ENCODE measurements around the gene CSDE1.

Gene CSDE1

DNA sequence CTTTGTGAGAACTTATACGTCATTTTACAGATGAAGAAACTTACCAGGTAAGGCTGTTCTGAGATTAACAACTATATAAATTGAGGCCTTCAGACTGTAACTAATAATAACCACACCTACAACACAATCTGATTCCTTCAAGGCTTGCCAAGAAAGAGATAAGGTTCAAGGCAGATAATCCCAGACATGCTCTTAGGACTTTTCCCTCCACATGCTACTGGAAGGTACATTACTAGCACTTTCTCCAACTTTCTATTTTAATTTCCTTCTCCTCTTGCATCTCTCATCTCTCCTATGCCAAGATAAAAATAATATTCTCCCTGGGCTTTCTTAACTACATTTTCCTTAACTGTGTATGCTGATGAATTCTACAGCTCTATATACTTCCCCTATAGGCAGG lies 22.3 kb downstream of the CSDE1 start:
- no peak for DNase-seq (ENCODE audit: low read depth)

DNA sequence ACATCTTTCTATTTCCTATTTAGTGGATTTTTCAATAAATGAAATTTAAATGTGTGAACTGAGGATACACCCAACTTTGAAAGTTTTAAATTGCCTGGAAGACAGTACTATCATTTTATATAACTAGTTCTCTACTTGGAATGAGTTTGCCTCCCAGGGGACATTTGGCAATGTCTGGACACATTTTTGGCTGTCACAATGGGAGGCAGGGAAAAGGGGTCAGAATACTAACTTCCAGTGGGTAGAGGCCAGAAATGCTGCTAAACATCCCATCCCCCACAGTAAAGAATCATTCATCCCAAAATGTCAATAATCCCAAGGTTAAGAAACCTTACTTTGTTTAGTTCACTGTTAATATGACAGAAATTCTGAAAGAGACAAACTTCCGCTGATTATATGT lies 28.0 kb downstream of the CSDE1 start:
- no peak for DNase-seq (ENCODE audit: low read depth)
- TF ChIP-seq POLR2A (IDR thresholded peaks at IDR 0.05; ENCODE audit: extremely low read depth, insufficient read length) (no peak), MYC (IDR thresholded peaks at IDR 0.05; ENCODE audit: low read depth, low read length) (no peak)
- TF ChIP-seq, protein P1, sequence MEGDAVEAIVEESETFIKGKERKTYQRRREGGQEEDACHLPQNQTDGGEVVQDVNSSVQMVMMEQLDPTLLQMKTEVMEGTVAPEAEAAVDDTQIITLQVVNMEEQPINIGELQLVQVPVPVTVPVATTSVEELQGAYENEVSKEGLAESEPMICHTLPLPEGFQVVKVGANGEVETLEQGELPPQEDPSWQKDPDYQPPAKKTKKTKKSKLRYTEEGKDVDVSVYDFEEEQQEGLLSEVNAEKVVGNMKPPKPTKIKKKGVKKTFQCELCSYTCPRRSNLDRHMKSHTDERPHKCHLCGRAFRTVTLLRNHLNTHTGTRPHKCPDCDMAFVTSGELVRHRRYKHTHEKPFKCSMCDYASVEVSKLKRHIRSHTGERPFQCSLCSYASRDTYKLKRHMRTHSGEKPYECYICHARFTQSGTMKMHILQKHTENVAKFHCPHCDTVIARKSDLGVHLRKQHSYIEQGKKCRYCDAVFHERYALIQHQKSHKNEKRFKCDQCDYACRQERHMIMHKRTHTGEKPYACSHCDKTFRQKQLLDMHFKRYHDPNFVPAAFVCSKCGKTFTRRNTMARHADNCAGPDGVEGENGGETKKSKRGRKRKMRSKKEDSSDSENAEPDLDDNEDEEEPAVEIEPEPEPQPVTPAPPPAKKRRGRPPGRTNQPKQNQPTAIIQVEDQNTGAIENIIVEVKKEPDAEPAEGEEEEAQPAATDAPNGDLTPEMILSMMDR (IDR thresholded peaks at IDR 0.05; ENCODE audit: low read depth, low read length): no peak
- TF ChIP-seq, protein P2, sequence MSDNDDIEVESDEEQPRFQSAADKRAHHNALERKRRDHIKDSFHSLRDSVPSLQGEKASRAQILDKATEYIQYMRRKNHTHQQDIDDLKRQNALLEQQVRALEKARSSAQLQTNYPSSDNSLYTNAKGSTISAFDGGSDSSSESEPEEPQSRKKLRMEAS (IDR thresholded peaks at IDR 0.05; ENCODE audit: low read depth, low read length): no peak
- H3K4me3 ChIP-seq (ENCODE audit: low read depth, low read length): no peak overlapping the region

More for the DNA sequence above, 22.3 kb downstream of the CSDE1 start:
- TF ChIP-seq, protein P1 (IDR thresholded peaks at IDR 0.05; ENCODE audit: low read depth, low read length): no peak
- TF ChIP-seq MYC (IDR thresholded peaks at IDR 0.05; ENCODE audit: low read depth, low read length) (no peak), POLR2A (IDR thresholded peaks at IDR 0.05; ENCODE audit: extremely low read depth, insufficient read length) (no peak)
- TF ChIP-seq, protein P2 (IDR thresholded peaks at IDR 0.05; ENCODE audit: low read depth, low read length): no peak
- H3K4me3 ChIP-seq (ENCODE audit: low read depth, low read length): no peak overlapping the region

DNA sequence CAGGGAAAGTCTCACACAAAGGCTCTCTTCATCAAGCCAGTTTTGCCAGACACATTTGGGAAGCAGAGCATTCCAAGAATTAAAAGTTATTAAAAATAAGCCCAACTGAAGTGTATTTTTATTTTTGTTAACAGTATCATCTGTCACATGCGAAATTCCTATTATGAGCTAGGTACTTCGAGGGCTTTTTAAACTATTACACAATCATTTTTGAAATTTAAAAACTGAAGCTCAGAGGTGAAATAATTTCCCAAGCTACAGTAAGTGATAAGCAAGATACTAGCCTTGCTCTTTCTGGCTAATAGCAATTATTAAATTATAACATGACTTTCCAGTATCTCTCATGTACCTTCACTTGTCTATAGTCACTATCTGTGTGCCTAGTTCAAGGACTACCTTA lies 29.2 kb downstream of the CSDE1 start:
- no peak overlapping the region for H3K4me3 ChIP-seq (ENCODE audit: low read depth, low read length)
- no peak for DNase-seq (ENCODE audit: low read depth)
- TF ChIP-seq, protein P2 (IDR thresholded peaks at IDR 0.05; ENCODE audit: low read depth, low read length): no peak

DNA sequence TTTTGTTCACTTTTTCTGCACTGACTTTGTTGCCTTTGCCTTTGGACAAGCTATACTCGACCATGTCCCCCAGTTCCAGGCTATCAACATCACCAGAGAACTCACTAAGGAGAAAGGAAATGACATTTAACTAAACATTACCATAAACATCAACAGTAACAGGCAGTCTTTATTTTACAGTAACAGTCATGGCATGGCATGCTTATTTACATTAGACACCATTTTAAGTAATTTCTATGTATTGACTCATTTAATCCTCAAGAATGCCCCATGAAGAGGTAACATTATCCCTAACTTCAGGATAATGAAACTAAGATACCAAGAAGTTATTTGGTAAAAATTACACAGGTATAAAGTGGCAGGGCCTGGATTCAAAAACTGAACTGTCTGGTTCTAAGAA lies 32.6 kb downstream of the CSDE1 start:
- no peak for DNase-seq (ENCODE audit: low read depth)
- TF ChIP-seq, protein P2 (IDR thresholded peaks at IDR 0.05; ENCODE audit: low read depth, low read length): no peak
- TF ChIP-seq, protein P1 (IDR thresholded peaks at IDR 0.05; ENCODE audit: low read depth, low read length): no peak
- TF ChIP-seq POLR2A (IDR thresholded peaks at IDR 0.05; ENCODE audit: extremely low read depth, insufficient read length): no peak
- no peak for TF ChIP-seq MYC (IDR thresholded peaks at IDR 0.05; ENCODE audit: low read depth, low read length)
- H3K4me3 ChIP-seq (ENCODE audit: low read depth, low read length): no peak overlapping the region

DNA sequence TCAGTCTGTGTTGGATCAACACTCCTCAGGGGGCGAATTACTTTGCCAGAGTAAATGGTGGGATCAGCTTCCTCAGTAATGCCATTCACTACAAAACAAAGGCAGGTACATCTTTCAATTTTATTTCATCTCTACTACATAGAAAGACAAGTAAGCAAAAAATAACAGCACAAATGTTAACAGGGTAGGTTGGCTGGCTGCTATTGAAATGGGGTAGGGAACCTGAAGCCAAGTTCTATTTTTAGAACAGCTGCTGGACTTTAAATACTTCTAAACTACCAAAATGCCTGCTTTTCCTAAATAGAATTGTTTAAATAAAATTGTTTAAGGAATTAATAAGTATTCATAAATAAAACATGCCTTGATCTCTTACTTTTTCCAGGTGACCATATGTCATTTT lies 33.9 kb downstream of the CSDE1 start:
- DNase-seq (ENCODE audit: low read depth): no peak
- TF ChIP-seq, protein P2 (IDR thresholded peaks at IDR 0.05; ENCODE audit: low read depth, low read length): no peak
- TF ChIP-seq, protein P1 (IDR thresholded peaks at IDR 0.05; ENCODE audit: low read depth, low read length): no peak
- TF ChIP-seq POLR2A (IDR thresholded peaks at IDR 0.05; ENCODE audit: extremely low read depth, insufficient read length): no peak
- TF ChIP-seq MYC (IDR thresholded peaks at IDR 0.05; ENCODE audit: low read depth, low read length): no peak
- H3K4me3 ChIP-seq (ENCODE audit: low read depth, low read length): no peak overlapping the region

DNA sequence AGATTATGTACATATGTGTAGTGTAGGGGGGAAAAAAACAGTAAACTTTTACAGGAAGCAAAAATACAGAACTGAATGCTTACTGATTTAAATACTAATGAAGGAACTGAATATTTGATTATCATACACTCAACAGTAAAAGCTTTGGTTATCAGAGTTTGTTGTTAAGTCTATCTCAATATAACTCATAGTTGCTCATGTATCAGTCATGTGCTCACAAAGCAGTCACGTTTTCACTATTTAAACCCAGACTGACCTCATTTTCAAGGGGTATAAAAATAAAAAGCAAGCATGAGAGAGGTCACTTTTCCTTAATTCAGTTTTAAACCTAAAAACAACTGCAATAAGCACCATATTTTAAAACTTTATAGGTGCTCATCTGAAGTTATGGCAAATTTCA lies 34.3 kb downstream of the CSDE1 start:
- H3K4me3 ChIP-seq (ENCODE audit: low read depth, low read length): no peak overlapping the region
- no peak for DNase-seq (ENCODE audit: low read depth)
- TF ChIP-seq, protein P1 (IDR thresholded peaks at IDR 0.05; ENCODE audit: low read depth, low read length): no peak
- TF ChIP-seq POLR2A (IDR thresholded peaks at IDR 0.05; ENCODE audit: extremely low read depth, insufficient read length): no peak
- TF ChIP-seq, protein P2 (IDR thresholded peaks at IDR 0.05; ENCODE audit: low read depth, low read length): no peak
- no peak for TF ChIP-seq MYC (IDR thresholded peaks at IDR 0.05; ENCODE audit: low read depth, low read length)

All from NB4 (cell line).